G401 (cell line): Measurements from ENCODE around the gene ITGA11. TPM values are rescaled to one million over a fixed set of nuclear protein-coding genes. Genes with fewer than 3 reads are reported as not detected.

Experiments
- DNase-seq: peaks from one replicate; pipeline ENCODE4 v3.0.0-alpha.2; 2015; ENCODE audit warnings: low spot score
- in situ Hi-C: cut with HindIII; loops from 2 replicates; pipeline ENCODE4 v1.10.0; 2016; ENCODE audit warnings: low sequenced_read_pairs, mixed read lengths
- total RNA-seq: library from RNA; depleted of rRNA; stranded (reverse); fragments of >200 nt; shearing (Covaris generic); gene quantifications from 2 replicates; pipeline ENCODE4 v1.2.3, GENCODE V29; 2014

The ITGA11 gene
- total RNA-seq, 1 experiment from 2014 or later = 11.6 TPM

DNA sequence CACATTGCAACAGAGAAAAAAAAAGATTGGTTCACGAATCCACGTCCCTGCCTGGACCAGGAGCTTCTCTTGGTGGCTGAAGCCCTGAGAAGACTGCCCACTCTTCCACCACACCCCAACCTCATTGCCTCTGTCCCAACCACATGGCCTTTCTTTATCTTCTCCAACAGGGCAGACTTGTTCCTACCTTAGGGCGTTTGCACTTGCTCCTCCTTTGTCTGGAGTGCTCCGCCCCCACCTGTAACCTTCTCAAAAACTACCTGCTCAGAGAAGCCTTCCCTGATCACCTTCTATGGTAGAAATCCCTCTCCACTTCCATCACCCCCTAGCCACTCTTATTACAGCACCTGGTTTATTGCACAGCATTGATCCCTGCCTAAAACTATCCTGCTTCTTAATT lies 64.7 kb downstream of the ITGA11 start:
- in situ Hi-C loops = no loop called here
- DNase-seq = no peak

DNA sequence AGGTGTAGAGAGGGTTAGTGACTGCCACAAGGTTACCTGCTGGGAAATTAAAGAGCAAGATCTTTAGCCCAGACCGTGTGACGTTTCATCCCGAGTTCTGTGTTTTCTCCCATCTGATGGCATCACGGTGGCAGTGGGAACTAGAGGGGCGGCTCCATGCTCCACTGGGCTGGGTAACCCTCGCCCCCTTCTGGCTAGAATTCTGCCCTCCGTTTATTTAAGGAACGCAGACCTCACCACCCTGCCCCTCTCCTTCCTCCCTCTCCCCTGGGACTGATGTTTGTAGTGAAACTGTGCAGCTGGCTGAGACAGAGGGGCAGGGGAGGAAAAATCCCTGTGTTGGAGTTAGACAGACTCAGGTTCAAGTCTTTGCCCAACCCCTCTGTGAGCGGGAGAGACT lies 65.6 kb downstream of the ITGA11 start:
- no peak for DNase-seq
- in situ Hi-C loops = no loop called here

DNA sequence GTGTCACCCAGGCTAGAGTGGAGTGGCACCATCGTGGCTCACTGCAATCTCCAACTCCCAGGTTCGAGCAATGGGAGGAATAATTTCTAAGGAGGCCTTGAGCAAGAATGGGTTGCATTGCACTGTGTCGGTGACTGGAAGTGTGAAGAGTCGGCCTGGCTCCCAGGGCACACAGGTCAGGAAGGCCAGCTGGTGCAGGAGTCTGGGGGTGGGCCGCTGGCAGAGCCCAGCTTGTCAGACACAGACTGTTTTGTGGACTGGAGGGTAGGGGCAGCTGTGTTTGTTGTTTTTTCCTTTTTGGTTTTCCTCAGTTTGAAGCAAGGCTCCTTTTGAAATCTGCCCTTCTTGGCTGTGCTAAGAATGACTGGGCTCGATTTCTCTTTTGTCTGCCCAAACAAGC lies 66.2 kb downstream of the ITGA11 start:
- in situ Hi-C loops = no loop called here
- DNase-seq = no peak

DNA sequence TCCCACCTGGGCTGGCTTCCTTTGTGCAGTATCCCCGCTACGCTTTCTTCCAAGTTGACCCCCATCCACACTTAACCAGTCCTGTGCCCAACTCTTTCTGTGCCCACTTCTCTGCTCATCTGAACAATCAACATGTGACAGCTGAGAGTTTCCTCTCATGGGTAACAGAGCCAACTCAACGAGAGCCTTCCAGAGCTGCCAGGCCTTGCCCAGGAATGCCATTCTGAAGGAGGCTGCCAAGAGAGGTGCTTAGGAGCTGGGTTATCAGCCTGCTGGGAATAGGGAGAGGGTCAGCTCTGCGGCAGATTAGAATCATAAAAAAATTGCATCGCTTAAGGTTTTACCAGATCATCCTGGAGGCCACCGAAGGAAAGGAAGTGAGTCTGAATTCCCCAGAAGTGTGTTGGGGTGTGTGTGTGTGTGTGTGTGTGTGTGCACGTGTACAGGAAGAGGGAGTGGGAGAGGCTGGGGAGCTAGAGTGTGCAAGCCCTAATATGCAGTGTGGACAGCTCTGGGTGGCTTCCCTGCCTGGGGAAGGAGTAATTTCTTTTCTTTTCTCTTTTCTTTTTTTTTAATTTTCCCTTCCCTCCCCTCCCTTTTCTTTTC lies 66.7 kb downstream of the ITGA11 start:
- no peak for DNase-seq
- in situ Hi-C loops = no loop called here

DNA sequence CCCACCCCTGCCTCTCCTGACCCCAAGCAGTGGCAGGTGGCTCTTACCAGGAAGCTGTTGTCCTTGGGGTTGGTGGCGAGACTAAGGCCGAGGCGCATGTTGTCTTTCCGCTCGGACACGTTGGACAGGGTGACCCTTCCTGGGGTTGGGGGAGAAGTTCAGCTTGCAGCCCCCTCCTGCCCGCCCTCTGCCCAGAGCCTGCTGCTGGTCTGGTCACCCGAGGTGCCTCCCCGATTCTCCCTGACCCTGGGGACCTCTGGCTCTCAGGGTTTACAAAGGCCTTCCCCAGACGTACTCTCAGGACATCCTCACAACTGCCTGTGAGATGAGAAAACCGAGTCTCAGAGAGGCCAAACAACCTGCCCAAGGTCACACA lies 67.3 kb downstream of the ITGA11 start:
- in situ Hi-C loops = no loop called here
- DNase-seq = no peak

DNA sequence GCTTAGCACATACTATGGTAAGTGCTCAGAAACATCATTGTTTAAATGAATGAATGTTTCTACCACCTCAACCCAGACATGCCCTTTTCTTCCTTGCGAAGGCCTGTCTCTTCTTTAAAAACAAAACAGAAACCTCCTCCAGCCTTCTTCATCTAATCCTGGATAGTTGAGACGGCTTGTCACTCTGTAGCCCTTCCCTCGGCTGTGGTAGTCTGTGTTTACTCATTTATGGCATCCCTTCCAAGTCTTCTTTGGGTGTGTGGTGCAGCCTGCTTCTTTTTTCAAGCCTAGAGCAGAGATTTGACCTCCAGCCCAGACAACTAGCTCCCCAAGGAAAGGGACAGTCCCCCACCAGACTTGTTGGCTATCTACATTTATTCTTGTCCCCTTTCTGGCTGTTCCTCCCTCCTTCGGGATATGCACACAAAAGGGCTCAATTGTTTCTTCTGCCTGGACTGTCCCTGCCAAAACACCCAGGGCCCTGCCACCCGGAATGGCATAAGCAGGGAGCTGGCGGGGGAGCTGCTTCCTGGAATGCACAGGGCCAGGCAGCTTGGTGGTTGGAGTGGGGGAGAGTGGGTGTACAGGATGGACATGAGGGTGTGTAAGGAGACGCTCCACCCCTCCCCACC lies 67.8 kb downstream of the ITGA11 start:
- in situ Hi-C loops = no loop called here
- no peak for DNase-seq

DNA sequence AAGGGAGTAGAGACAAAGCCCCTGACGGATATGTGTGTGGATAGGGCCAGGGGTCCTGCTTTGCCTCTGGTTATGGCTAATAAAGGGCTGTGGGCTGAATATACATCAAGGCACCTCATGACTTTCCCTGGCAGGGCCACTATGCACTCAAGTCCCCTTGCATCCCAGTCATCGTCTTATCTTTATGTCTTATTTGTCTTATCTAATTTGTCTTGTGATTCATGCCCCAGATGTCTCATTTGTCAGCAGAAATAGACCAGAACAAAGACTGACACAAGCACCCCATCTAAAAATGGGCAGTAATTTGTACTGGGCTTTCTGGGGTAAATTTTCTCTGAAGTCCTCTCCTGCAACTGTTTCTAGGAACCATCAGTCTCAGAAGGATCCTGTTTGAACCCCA lies 68.6 kb downstream of the ITGA11 start:
- DNase-seq = no peak
- in situ Hi-C loops = no loop called here

DNA sequence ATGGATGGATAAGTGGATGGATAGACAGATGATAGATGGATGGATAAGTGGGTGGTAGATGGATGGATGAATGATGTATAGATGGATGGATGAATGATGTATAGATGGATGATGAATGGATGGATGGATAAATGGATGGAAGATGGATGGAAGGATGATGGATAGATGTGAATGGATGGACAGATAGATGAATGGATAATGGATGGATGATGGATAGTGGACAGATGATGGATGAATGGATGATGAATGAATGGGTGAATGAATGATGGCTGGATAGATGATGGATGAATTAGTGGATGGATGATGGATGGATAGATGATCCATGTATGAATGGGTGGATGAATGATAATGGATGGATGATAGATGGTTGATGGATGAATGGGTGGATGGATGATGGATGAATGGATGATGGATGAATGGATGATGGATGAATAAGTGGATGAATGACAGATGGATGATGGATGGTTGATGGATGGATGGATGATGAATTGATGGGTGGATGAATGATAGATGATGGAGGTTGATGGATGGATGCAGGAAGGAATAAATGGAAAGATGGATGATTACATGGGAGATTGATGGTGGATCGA lies 69.3 kb downstream of the ITGA11 start:
- in situ Hi-C loops = no loop called here
- no peak for DNase-seq

DNA sequence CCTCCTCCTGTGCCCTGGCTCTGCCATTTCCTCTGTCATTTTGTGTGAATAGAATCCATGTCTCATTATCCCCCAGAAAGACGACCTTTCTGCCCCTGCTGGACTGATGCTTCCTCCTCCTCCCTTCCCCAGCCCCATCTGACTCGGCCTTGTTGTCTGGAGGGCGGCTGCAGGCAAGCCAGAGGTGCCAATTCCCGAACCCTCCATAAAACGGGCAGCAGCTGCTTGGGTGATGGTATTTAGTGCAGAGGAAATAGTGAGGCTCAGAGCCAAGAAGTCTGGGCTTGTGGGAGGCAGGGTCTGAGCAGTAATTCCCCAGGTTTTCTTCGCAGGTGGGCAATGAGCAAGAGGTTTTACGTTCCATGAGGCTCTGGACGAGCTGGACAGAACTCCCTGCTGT lies 71.2 kb downstream of the ITGA11 start:
- no peak for DNase-seq
- in situ Hi-C loops = no loop called here

DNA sequence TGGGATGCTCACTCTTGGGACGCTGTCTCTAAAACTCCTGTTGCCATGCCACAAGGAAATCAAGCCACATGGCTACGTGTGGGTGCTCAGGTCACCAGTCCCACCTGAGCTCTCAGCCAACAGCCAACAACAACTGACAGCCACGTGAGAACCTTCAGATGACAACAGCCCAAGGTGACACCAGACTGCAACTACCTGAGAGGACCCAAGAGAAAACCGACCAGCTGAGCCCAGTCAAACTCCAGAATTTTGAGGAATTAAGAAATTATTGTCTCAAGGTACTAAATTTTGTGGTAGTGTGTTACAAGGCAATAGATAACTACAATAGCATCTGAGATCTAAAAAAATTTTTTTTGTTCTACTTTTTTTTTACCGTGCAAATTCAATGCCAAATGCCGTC lies 75.2 kb downstream of the ITGA11 start:
- in situ Hi-C loops = no loop called here
- DNase-seq = no peak

DNA sequence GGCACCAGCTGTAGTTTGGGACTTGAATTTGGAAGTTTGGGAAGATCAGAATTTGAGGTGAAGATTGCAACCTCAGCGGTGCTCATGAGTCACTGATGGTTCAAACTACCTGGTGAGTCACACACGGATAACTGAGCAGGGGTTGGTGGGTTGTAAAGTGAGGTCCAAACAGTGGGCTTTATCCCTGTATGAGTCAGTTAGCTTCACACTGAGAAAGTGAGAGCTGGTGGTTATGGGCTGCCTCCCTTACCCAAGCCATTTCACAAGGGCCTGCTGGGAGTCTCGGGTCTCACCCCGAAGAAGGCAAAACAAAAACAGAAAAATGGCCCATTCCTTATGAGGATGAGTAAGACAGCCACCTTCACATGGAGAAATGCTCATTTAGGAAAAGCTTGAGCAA lies 77.0 kb downstream of the ITGA11 start:
- DNase-seq = no peak
- in situ Hi-C loops = no loop called here

DNA sequence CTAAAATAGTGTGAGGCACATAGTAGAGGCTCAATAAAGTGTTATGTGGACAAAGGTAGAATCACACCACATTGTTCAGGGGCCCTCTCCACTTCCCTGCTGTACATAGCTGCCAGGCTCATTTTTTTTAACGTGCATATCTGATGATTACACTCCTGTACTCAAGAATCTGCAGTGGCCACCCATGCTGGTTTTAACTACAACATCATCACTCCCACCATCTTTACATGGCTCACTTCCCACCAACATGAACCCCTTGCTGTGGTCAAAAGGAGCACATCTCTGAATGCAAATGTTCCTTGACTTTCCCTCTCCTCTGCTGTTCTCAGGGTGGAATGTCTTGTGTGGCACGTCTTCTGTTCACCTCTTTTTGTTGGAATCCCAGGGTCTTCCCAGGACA lies 77.7 kb downstream of the ITGA11 start:
- in situ Hi-C loops = no loop called here
- DNase-seq = no peak

DNA sequence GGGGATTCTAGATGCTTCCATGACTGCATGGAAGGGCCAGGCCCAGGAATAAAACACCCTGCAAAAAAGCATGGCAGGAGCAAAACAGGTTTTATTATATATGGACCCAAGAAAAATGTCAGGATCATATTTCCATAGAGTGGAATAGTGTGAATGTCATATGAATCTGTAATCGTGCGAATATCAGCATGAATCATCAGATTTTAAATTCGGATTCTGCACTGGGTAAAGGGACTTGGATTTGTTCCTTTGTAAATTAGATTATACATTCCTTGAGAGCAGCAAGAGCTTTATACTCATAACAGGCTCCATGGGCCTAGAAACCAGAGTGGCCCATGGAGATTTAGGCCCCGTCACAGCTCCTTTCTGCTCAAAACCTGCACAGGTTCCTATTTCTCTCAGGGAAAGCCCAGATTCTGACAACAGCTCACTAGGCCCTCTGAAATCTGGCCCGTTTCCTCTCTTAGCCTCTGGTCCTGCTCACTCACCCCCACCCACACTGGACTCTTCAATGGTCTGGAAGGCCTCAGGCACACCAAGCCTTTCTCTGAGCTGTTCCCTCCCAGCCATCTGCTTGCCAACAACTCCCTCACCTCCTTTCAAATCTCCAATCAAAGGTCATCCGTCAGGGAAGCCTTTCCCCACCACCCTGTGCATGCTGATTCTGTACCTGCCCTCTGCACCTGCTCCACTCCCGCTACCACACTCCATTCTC lies 78.4 kb downstream of the ITGA11 start:
- DNase-seq = no peak
- in situ Hi-C loops = no loop called here

DNA sequence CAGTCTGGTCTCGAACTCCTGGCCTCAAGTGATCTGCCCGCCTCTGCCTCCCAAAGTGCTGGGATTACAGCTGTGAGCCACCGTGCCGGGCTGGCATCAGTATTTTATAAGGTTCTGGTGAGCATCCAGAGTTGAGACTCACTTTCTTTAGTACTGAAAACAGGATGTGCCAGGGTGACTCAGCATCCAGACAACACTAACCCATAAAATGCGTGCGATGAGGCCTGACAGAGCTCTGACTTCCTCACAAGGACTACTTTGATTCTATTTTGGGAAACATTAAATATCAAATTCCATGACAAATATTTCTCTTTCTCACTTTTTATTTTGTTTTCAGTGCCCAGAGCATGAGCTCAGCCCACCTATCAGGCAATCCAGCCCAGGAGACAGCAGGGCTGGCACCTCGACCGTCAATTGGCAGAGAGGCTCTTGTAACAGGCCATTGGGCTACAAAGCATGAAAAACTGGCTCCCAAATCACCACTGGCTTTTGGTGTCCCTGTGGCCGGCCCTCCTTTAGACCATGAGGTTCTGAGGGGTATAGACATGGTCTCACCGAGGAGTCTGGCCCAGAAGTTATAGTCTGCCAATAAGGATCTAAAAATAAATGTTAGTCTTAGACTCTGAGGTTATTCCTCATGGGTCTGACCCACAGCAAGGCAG lies 79.4 kb downstream of the ITGA11 start:
- DNase-seq = no peak
- in situ Hi-C loops = no loop called here

DNA sequence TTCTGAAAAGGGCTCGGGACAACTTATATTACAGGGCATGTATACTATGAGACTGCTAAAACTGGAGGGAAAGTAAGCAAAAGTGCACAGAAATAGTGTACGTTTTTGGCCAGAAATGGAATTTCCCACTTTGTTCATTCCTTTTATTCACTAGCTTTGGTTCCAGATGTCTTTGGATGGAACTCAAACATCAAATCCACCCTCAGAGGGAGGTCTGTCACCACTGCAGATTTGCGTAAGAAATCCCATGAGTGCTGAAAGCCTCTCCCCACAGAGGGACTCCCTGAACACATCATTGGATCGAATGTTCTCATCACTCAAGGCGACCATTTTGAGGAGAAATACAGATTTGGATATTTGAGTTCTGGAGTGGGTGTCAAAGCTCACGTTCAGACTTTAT lies 82.8 kb downstream of the ITGA11 start:
- in situ Hi-C loops = no loop called here
- no peak for DNase-seq

DNA sequence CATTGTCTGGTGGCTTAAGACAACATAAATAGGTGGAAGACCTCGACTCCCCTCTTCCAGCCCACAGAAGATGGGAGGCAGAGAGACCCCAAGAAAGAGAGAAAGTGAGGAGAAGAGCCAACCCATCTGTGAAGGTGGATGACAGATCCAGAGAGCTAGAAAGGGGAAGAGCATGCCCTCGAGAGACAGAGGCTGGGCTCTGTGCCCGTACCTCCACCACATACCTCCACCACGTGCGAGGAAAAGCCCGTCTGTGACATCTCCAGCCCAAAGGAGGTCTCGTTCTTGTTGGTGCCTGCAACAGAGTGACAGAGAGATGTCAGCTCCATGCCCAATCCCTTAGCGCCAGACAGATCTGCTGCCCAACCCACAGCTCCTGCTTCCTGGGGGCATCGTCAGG lies 83.4 kb downstream of the ITGA11 start:
- no peak for DNase-seq
- in situ Hi-C loops = no loop called here

DNA sequence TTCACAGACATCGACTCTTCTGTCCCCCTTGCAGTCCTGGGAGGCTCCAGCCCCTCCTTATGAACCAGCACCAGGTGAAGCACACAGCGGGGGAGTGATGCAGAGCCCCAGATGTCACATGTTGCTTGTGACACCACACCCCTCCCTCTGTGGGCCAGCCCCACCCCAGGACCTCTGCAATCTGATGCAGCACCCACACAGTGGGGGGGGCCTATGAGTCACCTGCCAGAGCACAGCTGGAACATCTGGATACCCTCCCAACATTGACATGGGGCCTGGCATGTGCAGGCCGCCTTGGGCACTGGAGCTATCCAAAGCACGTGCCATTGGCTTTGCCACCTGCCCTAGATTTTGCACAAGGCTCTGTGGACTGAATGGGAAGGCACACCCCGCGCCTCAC lies 83.9 kb downstream of the ITGA11 start:
- in situ Hi-C loops = no loop called here
- DNase-seq = no peak

DNA sequence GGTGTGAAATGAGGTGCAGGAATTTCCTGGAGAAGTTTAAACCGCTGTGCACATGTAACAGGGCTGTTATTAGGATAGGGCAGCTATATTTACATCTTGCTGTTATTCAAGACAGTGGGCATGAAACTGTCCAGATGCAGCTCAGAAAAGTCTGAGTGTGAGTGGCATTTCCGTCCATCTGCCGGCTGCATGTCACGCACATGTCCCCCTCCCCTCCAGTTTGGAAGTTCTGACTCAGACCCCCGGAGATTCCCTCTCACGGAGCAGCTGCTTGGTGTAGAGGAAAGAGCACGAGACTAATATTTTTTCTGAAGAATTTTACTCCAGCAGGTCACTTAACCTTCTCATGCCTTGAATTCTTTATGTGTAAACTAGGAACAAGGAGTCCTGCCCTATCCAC lies 84.6 kb downstream of the ITGA11 start:
- DNase-seq = no peak
- in situ Hi-C loops = no loop called here

DNA sequence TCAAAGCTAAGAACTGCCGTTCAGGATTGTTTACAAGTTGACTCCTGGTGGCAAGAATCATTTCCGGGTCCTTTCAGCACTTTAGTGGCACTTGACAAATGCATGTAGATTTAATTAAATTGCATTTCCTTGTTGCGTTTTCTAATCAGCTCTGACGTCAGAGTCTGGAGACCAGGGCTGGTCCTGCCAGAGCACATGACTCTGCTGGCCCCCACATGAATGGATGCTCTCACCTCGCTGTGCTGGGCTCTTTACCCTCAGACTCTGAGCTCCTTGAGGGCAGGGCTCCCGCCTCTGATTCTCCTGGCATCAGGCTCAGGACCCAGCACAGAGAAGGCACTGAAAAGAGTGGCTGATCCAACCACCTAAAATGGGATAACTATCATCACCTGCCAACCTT lies 85.0 kb downstream of the ITGA11 start:
- in situ Hi-C loops = no loop called here
- DNase-seq = no peak

DNA sequence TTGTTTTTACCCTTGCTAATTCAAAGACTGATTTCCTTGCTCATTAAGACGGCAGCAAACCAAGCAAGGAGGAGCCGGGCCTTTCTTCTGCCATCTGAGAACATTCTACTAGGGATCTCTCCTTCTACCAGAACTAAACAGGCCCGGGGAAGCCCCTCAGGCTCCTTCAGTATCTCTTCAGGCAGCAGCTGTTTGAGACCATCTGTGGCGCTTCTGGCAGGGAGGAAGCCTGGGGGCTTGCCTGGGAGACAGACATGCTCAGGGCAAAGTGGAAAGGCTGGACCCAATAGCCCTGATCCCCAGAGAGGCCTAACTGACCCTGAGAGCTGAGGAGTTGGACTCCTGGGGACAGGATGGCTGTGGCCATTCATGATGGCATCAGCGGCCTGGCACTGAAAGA lies 86.5 kb downstream of the ITGA11 start:
- DNase-seq = no peak
- in situ Hi-C loops = no loop called here
